ENCODE data around the gene MSI2. TPM values are rescaled to one million over a fixed set of nuclear protein-coding genes. Genes with fewer than 3 reads are reported as not detected.

The MSI2 gene
- total RNA-seq, 4 donors from 2014 or later = 19.7 to 35.8 (median 22.4) TPM

GRCh38 chr17:57335195-57335792, 79.0 kb downstream of the MSI2 start:
- Histone ChIP-seq H3K27ac (no peak overlapping the region), H3K9me3 (no peaks in the 10 kb centered on the region), H3K36me3 (no peaks in the 10 kb centered on the region), H3K4me3 (no peak overlapping the region), H3K4me1 (no peaks in the 10 kb centered on the region), H3K27me3 (no peaks in the 10 kb centered on the region)
- 97% methylated on average over 7 of the region's 7 CpGs for WGBS
- no peak for TF ChIP-seq EP300 (IDR thresholded peaks at IDR 0.05)
- TF ChIP-seq POLR2A (IDR thresholded peaks at IDR 0.05) = no peak
- TF ChIP-seq CTCF (IDR thresholded peaks at IDR 0.05) = no peak
- TF ChIP-seq POLR2AphosphoS5 (IDR thresholded peaks at IDR 0.05) = no peak
- no peak for DNase-seq (ENCODE audit: low spot score in 2 of 2)

DNA sequence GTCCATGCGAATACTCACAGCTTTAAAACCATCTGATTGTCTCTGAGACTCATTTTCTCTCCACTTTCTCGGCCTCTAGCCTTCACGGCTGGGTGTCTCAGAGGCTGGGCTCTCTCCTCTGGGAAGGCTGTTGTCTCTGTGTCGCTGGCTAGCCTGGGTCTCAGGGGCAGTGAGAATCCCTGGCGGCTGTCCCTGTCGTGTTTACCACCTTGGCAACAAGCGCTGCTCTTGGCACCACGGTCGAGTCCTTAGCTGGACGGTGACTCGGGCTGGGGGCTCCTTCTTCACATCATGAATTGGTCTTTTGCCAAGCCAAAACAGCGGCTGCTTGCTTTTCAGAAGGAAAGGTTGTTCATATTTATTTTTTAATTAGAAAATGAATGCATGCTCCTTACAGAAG, 81.1 kb downstream of the MSI2 start:
- Histone ChIP-seq H3K36me3 (no peaks in the 10 kb centered on the region), H3K27ac (no peak overlapping the region), H3K9me3 (no peaks in the 10 kb centered on the region), H3K4me1 (no peaks in the 10 kb centered on the region), H3K4me3 (no peak overlapping the region), H3K27me3 (no peaks in the 10 kb centered on the region)
- no peak for DNase-seq (ENCODE audit: low spot score in 2 of 2)
- WGBS = 80% methylated on average over 12 of the region's 12 CpGs
- TF ChIP-seq EP300 (IDR thresholded peaks at IDR 0.05) = no peak
- no peak for TF ChIP-seq POLR2A (IDR thresholded peaks at IDR 0.05)
- TF ChIP-seq POLR2AphosphoS5 (IDR thresholded peaks at IDR 0.05) = no peak

GRCh38 chr17:57338257-57338914, 82.1 kb downstream of the MSI2 start:
- no peaks in the 10 kb centered on the region for H3K36me3 ChIP-seq
- no peak overlapping the region for H3K4me3 ChIP-seq
- no peaks in the 10 kb centered on the region for H3K27me3 ChIP-seq
- no peaks in the 10 kb centered on the region for H3K4me1 ChIP-seq
- no peak overlapping the region for H3K27ac ChIP-seq
- no peak for DNase-seq (ENCODE audit: low spot score in 2 of 2)
- 82% methylated on average over 13 of the region's 13 CpGs for WGBS
- H3K9me3 ChIP-seq = no peaks in the 10 kb centered on the region
- TF ChIP-seq EP300 (IDR thresholded peaks at IDR 0.05) (no peak), CTCF (IDR thresholded peaks at IDR 0.05) (no peak), POLR2A (IDR thresholded peaks at IDR 0.05) (no peak), POLR2AphosphoS5 (IDR thresholded peaks at IDR 0.05) (no peak)

GRCh38 chr17:57340160-57340981, 84.0 kb downstream of the MSI2 start:
- no peak overlapping the region for H3K4me3 ChIP-seq
- no peak for TF ChIP-seq CTCF (IDR thresholded peaks at IDR 0.05)
- TF ChIP-seq POLR2A (IDR thresholded peaks at IDR 0.05) = no peak
- no peak for TF ChIP-seq EP300 (IDR thresholded peaks at IDR 0.05)
- no peak for TF ChIP-seq POLR2AphosphoS5 (IDR thresholded peaks at IDR 0.05)
- H3K36me3 ChIP-seq = no peaks in the 10 kb centered on the region
- WGBS = 76% methylated on average over 6 of the region's 8 CpGs
- DNase-seq (ENCODE audit: low spot score in 2 of 2) = no peak
- no peak overlapping the region for H3K27ac ChIP-seq
- no peaks in the 10 kb centered on the region for H3K4me1 ChIP-seq
- no peaks in the 10 kb centered on the region for H3K27me3 ChIP-seq
- no peaks in the 10 kb centered on the region for H3K9me3 ChIP-seq

DNA sequence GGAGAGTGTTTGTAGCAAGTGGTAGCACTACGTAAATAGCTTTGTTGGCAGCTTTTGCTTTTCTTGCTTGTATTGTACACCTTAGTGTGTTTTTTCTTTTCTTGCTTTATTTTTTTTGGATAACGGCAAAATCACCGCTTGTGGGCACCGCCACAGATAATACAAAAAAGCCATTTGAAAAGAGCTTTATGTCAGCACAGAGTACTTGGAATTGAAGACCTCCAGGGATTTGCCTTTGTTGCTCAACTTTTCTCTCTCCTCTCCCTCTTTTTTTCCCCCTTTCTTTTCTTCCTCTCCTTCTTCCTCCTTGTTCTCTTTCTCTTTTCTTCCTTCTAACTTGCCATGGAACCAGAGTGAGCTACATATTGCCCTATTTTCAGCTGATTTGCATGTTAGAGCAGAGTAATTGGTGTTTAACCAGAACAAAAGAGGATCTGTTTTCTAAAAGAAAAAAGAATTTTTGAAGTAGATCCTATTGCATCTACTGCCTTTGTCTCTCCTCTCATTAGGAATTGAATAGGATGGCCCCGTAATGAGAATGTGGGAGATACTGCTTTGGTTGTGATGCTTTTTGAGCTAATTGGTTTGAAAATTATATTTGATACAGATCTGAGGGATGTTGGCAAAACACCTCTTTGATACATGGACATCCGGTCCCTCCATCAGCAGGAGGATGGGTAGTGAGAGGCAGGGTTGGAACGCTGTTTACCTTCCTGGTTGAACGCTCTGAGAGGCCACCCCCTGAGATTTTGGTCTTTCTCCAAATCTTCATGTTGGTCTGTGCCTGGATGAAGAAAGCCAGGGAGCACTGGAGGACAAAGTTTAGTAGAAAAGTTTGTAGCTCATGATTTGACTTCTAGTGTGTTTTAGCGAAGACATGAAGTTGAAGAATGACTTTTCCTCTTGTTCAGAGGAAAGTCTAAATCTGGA, 85.6 kb downstream of the MSI2 start:
- 79% methylated on average over 9 of the region's 9 CpGs for WGBS
- Histone ChIP-seq H3K27me3 (no peaks in the 10 kb centered on the region), H3K9me3 (no peaks in the 10 kb centered on the region)

More for the DNA sequence above, 85.6 kb downstream of the MSI2 start:
- no peaks in the 10 kb centered on the region for H3K36me3 ChIP-seq
- TF ChIP-seq POLR2A (IDR thresholded peaks at IDR 0.05) (no peak), POLR2AphosphoS5 (IDR thresholded peaks at IDR 0.05) (no peak), EP300 (IDR thresholded peaks at IDR 0.05) (no peak), CTCF (IDR thresholded peaks at IDR 0.05) (no peak)
- H3K4me3 ChIP-seq = no peak overlapping the region
- DNase-seq (ENCODE audit: low spot score in 2 of 2) = no peak
- no peak overlapping the region for H3K27ac ChIP-seq
- no peaks in the 10 kb centered on the region for H3K4me1 ChIP-seq

Measured in suprapubic skin (tissue), 4 donors.